Suprapubic skin (tissue), 4 donors: ENCODE results near the gene KIAA2012. TPM values are rescaled to one million over a fixed set of nuclear protein-coding genes. Genes with fewer than 3 reads are reported as not detected.
"Not testable (repeated sequence)": the region's sequence is repeated elsewhere in the genome, so short reads cannot be mapped to it uniquely, and the experiment has no call there.

Experiments
- DNase-seq, 2 donors: peaks; one replicate each; pipeline ENCODE4 v3.0.0-alpha.2; 2019; ENCODE audit warnings: low spot score in 2 of 2
- H3K27ac ChIP-seq: fragments of 200-600 bp; sonication (generic); one replicate; pipeline ENCODE4 v1.5.1; 2019
- H3K27me3 ChIP-seq: fragments of 200-600 bp; sonication (generic); one replicate; pipeline ENCODE4 v1.5.1; 2019
- H3K36me3 ChIP-seq: fragments of 200-600 bp; sonication (generic); one replicate; pipeline ENCODE4 v1.5.1; 2019
- H3K4me1 ChIP-seq: fragments of 200-600 bp; sonication (generic); one replicate; pipeline ENCODE4 v1.5.1; 2019
- H3K4me3 ChIP-seq: fragments of 200-600 bp; sonication (generic); one replicate; pipeline ENCODE4 v1.5.1; 2019; ENCODE audit warnings: mild to moderate bottlenecking
- H3K9me3 ChIP-seq: fragments of 200-600 bp; sonication (generic); one replicate; pipeline ENCODE4 v1.5.1; 2019
- CTCF ChIP-seq, 2 donors: fragments of 200-600 bp in 1 of 2; fragments of 450-650 bp in 1 of 2; sonication (generic) in 1 of 2; IDR thresholded peaks; one replicate each; pipeline ENCODE4 v1.5.1; 2016 to 2019; ENCODE audit warnings: antibody characterized with exemption in 2 of 2, mild to moderate bottlenecking in 1 of 2, moderate library complexity in 1 of 2
- EP300 ChIP-seq: sonication (generic); formaldehyde crosslinking; IDR thresholded peaks from one replicate; pipeline ENCODE4 v1.6.1; 2017; ENCODE audit warnings: antibody characterized with exemption
- POLR2A ChIP-seq, 2 donors: fragments of 450-650 bp; IDR thresholded peaks; one replicate each; pipeline ENCODE4 v1.6.1; 2017; ENCODE audit warnings: antibody characterized with exemption in 2 of 2, mild to moderate bottlenecking in 2 of 2, moderate library complexity in 2 of 2
- POLR2AphosphoS5 ChIP-seq, 3 donors: sonication (generic); formaldehyde crosslinking; IDR thresholded peaks; one replicate each; pipeline ENCODE4 v1.6.1; 2017; ENCODE audit warnings: antibody characterized with exemption in 3 of 3
- WGBS: methylation state at CpG from one replicate; pipeline ENCODE4 v1.1.5; 2018; 5-methylcytosine and 5-hydroxymethylcytosine counted together
- total RNA-seq, 4 donors: library from RNA; depleted of rRNA; stranded (reverse); fragments of >200 nt; gene quantifications; one replicate each; pipeline ENCODE4 v1.1.0, GENCODE V29; 2016

The KIAA2012 gene
- total RNA-seq, 4 donors from 2014 or later = 0.16 TPM; not detected in 3

GRCh38 chr2:202215179-202215578, 142.1 kb downstream of the KIAA2012 start:
- TF ChIP-seq POLR2AphosphoS5 (IDR thresholded peaks at IDR 0.05) = no peak
- WGBS = 96% methylated on average over 1 of the region's 1 CpG
- Histone ChIP-seq H3K27me3 (no peaks in the 10 kb centered on the region), H3K4me3 (no peak overlapping the region), H3K27ac (no peak overlapping the region), H3K9me3 (no peaks in the 10 kb centered on the region), H3K36me3 (peaks cover 63% of the 10 kb centered on the region), H3K4me1 (no peaks in the 10 kb centered on the region)
- no peak for DNase-seq

DNA sequence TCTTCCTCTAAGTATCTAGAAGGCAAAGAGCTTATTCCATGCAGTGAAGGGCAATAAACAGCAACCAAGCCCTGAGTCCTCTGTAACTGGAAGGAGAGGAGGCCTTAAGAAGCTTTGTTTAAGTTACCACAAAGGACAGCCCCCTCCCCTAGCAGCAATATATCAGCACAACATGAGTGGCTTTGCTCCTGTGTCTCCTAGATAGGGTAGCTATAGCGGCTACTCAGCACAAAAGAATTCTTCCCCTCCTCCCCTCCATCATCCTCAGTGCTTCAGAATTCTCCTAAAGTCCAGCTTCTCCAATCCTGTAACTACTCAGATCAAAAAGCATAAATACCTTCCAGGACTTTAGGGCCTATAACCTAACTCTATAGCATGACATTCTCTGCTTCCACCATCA, 148.8 kb downstream of the KIAA2012 start:
- 71% methylated on average over 1 of the region's 1 CpG for WGBS
- Histone ChIP-seq H3K9me3 (no peaks in the 10 kb centered on the region), H3K36me3 (peaks cover 27% of the 10 kb centered on the region), H3K4me1 (no peaks in the 10 kb centered on the region), H3K27me3 (no peaks in the 10 kb centered on the region), H3K4me3 (no peak overlapping the region), H3K27ac (no peak overlapping the region)
- DNase-seq = no peak
- no peak for TF ChIP-seq POLR2A (IDR thresholded peaks at IDR 0.05)

- DNase-seq = peak in 1 of 2 donors; percentile 68
- no peaks in the 10 kb centered on the region for H3K27me3 ChIP-seq
- peak overlapping the region; percentile 80 for H3K4me3 ChIP-seq
- no peak for TF ChIP-seq CTCF (IDR thresholded peaks at IDR 0.05)
- no peak for TF ChIP-seq EP300
- no peak for TF ChIP-seq POLR2A (IDR thresholded peaks at IDR 0.05)
- TF ChIP-seq POLR2AphosphoS5 (IDR thresholded peaks at IDR 0.05) = no peak
- H3K27ac ChIP-seq = peak overlapping the region; percentile 93
- WGBS = under 1% methylated on average over 10 of the region's 30 CpGs
- no peaks in the 10 kb centered on the region for H3K36me3 ChIP-seq
- H3K4me1 ChIP-seq = peaks cover 26% of the 10 kb centered on the region
- no peaks in the 10 kb centered on the region for H3K9me3 ChIP-seq
Observed at GRCh38 chr2:202237787-202238233, 164.8 kb downstream of the KIAA2012 start.

DNA sequence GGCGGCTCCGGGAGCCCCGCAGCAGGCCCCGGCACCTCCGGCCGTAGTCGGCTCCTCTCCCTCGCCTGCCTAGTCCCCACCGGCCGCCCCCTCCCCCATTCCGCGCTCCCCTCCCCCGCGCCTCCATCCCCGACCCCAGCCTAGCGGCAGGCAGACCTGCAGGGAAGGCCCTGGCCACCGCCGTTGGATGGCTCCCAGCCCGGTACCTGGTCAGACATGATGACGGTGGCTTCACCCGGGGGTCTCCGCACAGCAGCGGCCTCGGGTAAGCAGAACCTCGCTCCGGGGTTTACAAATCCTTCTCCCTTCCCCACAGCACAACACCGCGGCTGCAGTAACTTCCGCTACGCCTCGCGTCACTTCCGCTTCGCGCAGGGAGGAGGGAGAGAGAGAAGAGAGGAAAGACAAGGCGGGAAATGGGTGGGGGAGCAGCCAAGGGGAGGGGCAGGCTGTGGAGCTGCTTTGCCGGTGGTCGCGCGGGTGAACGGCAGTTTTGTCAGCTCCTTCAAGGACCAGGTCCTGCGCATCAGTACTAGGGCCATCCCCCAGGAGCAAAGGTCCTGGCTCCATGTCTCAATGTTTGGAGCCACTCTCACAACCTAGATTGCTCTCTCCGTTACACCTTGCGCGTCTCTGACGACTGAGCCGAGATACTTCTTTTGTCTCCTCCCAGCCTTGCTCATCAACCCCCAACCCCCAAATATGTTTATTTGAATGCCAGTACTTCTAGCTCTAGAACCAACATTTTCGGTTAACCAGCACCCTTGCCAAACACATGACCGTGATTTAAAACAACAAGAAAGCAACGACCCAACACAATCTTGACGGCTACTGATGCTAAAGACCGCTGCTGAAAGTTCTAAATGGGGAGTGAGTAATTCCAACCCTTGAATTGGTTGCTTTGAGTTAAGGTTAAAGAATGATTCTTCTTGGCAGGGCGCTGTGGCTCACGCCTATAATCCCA, 165.5 kb downstream of the KIAA2012 start, which contains the start of gene SUMO1:
TSS of gene SUMO1 (minus strand) at position 364 of the 964 bp plus-strand sequence. CDS start at position 218, 146 bp downstream.
- no peaks in the 10 kb centered on the region for H3K9me3 ChIP-seq
- DNase-seq = peak; percentile 92 to 94
- H3K36me3 ChIP-seq = no peaks in the 10 kb centered on the region
- no peaks in the 10 kb centered on the region for H3K27me3 ChIP-seq
- H3K4me3 ChIP-seq = peak within 1 kb of the TSS; percentile 80
- peaks cover 23% of the 10 kb centered on the region for H3K4me1 ChIP-seq
- 3% methylated on average over 36 of the region's 54 CpGs for WGBS
- TF ChIP-seq CTCF (IDR thresholded peaks at IDR 0.05) (no peak), EP300 (no peak), POLR2A (IDR thresholded peaks at IDR 0.05) (peak in 1 of 2 donors; percentile 46), POLR2AphosphoS5 (IDR thresholded peaks at IDR 0.05) (peak in 1 of 3 donors; percentile 55)
- H3K27ac ChIP-seq = peak within 1 kb of the TSS; percentile 93

GRCh38 chr2:202247710-202248109, 174.7 kb downstream of the KIAA2012 start:
- H3K9me3 ChIP-seq, H3K27me3 ChIP-seq, H3K4me3 ChIP-seq, DNase-seq, H3K4me1 ChIP-seq, H3K36me3 ChIP-seq, H3K27ac ChIP-seq: not testable (repeated sequence)
- 93% methylated on average over 5 of the region's 5 CpGs for WGBS

DNA sequence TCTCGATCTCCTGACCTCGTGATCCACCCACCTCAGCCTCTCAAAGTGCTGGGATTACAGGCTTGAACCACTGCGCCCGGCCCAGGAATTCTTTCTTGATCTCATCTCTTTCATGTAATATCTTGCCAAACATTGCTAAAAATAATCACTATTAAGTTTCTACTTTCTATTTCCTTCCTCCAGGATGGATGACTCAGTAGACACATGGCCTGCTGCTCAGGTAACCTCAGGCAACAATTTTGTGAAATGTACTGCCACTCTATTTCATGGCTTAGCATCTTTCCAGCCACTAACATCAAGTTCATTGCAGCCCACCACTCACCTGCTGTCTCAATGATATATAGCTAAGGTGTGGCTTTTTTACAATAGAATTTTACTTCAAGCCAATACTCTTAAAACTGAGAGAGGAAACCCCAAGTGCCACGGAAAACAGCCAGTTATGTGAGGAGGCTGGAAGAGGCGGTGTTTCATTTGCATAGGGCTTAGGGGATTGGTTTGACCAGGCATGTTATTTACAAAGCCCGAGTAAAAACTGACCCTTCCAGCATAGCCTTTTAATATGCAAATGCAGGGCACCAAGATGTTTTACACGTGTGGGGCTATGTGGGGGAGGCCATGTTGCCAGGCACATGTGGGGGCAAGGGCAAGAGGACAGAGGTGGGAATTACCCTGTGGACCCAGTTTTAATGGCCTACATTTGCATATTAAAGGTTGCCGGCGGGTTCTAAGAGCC, 176.6 kb downstream of the KIAA2012 start:
- no peak overlapping the region for H3K27ac ChIP-seq
- TF ChIP-seq POLR2AphosphoS5 (IDR thresholded peaks at IDR 0.05) (no peak), EP300 (no peak), POLR2A (IDR thresholded peaks at IDR 0.05) (no peak), CTCF (IDR thresholded peaks at IDR 0.05) (no peak)
- no peak overlapping the region for H3K4me3 ChIP-seq
- no peaks in the 10 kb centered on the region for H3K36me3 ChIP-seq
- H3K4me1 ChIP-seq = no peaks in the 10 kb centered on the region
- 38% methylated on average over 10 of the region's 10 CpGs for WGBS
- no peaks in the 10 kb centered on the region for H3K27me3 ChIP-seq
- H3K9me3 ChIP-seq = no peaks in the 10 kb centered on the region
- no peak for DNase-seq
